ENCODE measurements around the gene DCLK1. TPM values are rescaled to one million over a fixed set of nuclear protein-coding genes. Genes with fewer than 3 reads are reported as not detected.

DCLK1 gene
- total RNA-seq, 2 donors from 2014 or later, result 4.7 to 10.1 TPM

DNA sequence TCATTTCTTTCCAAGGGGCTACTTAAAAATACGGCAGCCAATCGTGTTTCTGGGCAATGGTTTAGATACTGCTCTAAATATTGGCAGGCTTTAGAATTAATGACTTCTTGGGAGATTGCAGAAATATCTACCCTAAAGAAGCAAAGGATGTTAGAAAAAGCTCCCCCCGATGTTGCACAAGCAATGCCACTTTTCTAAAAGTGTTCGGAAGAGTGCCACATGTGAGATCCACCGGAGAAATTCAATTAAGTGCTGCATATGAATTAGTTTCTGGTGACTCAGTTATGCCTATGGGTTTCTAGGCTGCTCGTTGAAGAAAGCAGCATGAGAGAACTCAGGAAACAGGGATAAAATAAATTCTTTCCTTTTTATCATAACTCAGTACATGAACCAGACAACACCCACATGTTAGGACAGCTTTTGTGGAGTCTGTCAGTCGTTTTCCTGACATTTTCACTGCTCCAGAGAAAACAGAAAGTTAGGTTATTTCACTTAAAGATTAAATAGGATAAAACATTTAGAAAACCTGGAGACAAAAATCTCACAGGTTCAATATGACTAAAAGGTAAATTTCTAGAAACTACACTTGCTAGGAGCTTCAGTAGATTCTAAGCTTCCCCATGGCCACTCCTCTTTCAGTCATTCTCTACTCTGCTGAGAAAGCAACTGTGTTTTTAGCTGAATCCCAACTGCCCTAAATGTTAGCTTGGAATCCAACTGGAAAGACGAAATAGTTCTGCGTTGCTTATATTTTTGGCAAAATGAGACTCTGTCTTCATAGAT, 244.7 kb downstream of the DCLK1 start:
- H3K9me3 ChIP-seq, result no peaks in the 10 kb centered on the region
- no peak overlapping the region for H3K4me3 ChIP-seq
- H3K27ac ChIP-seq, result peak overlapping the region; percentile 19 to 20
- peaks cover 0 to 9% of the 10 kb centered on the region in 2 donors for H3K4me1 ChIP-seq
- TF ChIP-seq, protein P1, sequence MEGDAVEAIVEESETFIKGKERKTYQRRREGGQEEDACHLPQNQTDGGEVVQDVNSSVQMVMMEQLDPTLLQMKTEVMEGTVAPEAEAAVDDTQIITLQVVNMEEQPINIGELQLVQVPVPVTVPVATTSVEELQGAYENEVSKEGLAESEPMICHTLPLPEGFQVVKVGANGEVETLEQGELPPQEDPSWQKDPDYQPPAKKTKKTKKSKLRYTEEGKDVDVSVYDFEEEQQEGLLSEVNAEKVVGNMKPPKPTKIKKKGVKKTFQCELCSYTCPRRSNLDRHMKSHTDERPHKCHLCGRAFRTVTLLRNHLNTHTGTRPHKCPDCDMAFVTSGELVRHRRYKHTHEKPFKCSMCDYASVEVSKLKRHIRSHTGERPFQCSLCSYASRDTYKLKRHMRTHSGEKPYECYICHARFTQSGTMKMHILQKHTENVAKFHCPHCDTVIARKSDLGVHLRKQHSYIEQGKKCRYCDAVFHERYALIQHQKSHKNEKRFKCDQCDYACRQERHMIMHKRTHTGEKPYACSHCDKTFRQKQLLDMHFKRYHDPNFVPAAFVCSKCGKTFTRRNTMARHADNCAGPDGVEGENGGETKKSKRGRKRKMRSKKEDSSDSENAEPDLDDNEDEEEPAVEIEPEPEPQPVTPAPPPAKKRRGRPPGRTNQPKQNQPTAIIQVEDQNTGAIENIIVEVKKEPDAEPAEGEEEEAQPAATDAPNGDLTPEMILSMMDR (IDR thresholded peaks at IDR 0.05), result no peak
- H3K36me3 ChIP-seq, result no peaks in the 10 kb centered on the region
- DNase-seq (ENCODE audit: low spot score), result no peak
- H3K27me3 ChIP-seq, result no peaks in the 10 kb centered on the region

DNA sequence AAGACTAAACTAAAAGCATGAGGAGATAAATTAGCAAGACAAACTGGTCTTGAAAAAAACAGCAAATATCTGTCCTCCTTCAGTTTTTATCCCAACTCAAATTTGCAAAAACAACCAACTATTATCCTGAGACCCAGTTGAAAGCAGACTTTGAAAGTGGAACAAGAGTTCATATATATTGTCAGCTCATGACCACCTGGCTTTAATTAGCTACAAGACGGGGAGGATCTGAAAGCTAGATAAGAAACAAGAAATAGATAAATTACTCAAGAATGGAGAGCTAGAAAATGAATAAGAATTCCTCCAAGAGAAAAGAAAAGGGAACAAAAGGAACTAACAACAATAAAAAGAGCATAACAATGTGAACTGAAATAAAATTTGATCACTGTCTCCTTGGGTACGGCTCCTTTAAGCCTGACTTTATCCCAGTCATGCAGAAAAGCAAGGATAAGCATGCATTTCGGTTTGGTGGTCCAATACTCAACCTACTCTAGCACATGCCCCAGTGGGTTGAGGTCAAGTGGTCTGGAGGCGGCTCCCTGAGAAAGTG, 246.9 kb downstream of the DCLK1 start:
- DNase-seq (ENCODE audit: low spot score), result no peak
- Histone ChIP-seq H3K4me1 (peaks cover 0 to 17% of the 10 kb centered on the region in 2 donors), H3K27me3 (no peaks in the 10 kb centered on the region), H3K4me3 (no peak overlapping the region), H3K36me3 (no peaks in the 10 kb centered on the region), H3K27ac (no peak overlapping the region), H3K9me3 (no peaks in the 10 kb centered on the region)
- TF ChIP-seq, protein P1 (IDR thresholded peaks at IDR 0.05), result no peak

DNA sequence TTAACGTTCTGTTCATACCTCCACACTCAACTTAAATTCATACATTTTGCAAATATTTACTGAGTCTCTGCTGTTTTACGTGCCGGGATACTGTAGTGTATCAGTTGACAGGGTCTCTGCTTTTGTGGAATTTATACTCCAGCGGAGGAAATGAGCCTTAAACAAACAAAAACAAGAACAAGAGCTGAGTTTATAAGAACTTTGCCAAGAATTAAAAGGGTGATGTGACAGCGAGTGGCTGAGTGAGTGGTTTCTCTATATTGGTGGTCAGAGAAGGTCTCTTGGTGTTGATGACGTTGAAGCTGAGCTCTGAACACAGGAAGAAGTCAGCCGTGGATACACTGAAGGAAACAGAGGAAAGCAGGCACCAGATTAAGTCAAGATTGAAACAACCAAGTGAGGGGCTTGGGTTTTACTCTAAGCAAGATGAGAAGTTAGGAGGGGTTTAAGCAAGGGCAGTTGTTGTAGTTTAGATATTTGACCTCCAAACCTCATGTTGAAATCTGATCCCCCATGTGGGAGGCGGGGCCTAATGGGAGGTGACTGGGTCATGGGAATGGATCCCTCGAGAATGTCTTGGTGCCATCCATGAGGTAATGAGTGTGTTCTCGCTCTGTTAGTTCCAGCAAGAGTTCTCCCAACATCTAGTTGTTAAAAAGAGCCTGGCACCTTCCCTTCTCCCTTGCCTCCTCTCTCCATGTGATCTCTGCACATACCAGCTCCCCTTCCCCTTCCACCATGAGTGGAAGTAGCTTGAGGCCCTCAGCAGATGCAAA, 248.3 kb downstream of the DCLK1 start:
- TF ChIP-seq, protein P1 (IDR thresholded peaks at IDR 0.05), result no peak
- H3K27ac ChIP-seq, result no peak overlapping the region
- no peak overlapping the region for H3K4me3 ChIP-seq
- H3K9me3 ChIP-seq, result no peaks in the 10 kb centered on the region
- DNase-seq (ENCODE audit: low spot score), result no peak
- H3K36me3 ChIP-seq, result no peaks in the 10 kb centered on the region
- no peaks in the 10 kb centered on the region for H3K27me3 ChIP-seq
- peaks cover 0 to 17% of the 10 kb centered on the region in 2 donors for H3K4me1 ChIP-seq

DNA sequence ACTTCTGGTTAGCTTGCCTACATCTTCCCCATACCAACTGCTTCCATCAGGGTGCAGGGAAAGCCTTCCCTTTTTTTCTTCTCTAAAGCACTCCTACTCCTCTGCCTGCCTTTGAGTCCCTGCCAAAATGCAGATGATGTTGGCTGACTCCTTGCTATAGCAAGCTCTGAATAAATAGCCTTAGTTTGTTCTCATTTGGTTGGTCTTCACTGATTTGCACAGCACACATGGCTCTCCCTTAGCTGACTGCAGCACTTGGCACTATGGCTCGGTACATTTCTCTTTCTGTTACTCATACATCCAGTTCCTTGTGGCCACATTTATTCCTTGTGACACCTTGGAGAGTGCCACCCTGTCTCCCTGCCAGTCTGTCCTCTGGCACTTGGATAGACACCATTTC, 249.8 kb downstream of the DCLK1 start:
- TF ChIP-seq, protein P1 (IDR thresholded peaks at IDR 0.05), result no peak
- Histone ChIP-seq H3K4me1 (peaks cover 0 to 16% of the 10 kb centered on the region in 2 donors), H3K27me3 (no peaks in the 10 kb centered on the region), H3K9me3 (no peaks in the 10 kb centered on the region), H3K36me3 (no peaks in the 10 kb centered on the region), H3K27ac (peak overlapping the region in 1 of 2 donors; percentile 40), H3K4me3 (no peak overlapping the region)
- DNase-seq (ENCODE audit: low spot score), result no peak

DNA sequence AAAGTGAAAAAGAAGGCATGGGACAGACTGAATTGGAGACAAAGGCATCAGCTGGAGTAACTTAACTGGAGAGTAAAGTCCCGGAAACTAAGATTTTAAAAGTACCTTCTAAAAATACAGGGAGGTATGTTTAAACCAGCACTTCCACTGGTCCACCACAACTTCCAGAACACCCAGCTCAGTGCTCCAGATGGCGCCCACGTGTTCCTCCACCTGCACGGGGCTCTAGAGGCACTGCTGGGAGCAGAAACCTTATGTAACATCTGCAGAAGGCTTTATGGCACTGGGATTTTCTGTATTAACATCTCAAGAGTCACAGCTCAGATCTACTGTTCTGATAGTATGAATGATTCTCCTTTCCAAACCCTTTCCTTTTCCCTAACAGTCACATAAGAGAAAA, 252.1 kb downstream of the DCLK1 start:
- TF ChIP-seq, protein P1 (IDR thresholded peaks at IDR 0.05), result no peak
- Histone ChIP-seq H3K4me3 (no peak overlapping the region), H3K27ac (no peak overlapping the region), H3K36me3 (no peaks in the 10 kb centered on the region), H3K9me3 (no peaks in the 10 kb centered on the region), H3K4me1 (peaks cover 0 to 27% of the 10 kb centered on the region in 2 donors), H3K27me3 (no peaks in the 10 kb centered on the region)
- no peak for DNase-seq (ENCODE audit: low spot score)
